Endodermal cell (in vitro differentiated cells): ENCODE measurements around the gene FAM167B. TPM values are rescaled to one million over a fixed set of nuclear protein-coding genes. Genes with fewer than 3 reads are reported as not detected.

Experiments used
- DNase-seq: peaks from one replicate; pipeline ENCODE4 v3.0.0-alpha.2; 2017
- H3K27ac ChIP-seq: 2 replicates; pipeline ENCODE4 v1.5.1; 2013; ENCODE audit warnings: mild to moderate bottlenecking, low read depth, low read length, moderate library complexity
- H3K27me3 ChIP-seq: 2 replicates; pipeline ENCODE4 v1.6.1; 2013; ENCODE audit warnings: mild to moderate bottlenecking, low read length, moderate library complexity; ENCODE audit not compliant: insufficient read depth, control insufficient read depth, poor library complexity, severe bottlenecking
- H3K36me3 ChIP-seq: 2 replicates; pipeline ENCODE4 v1.7.0; 2013; ENCODE audit warnings: mild to moderate bottlenecking, low read length, moderate library complexity; ENCODE audit not compliant: control insufficient read depth, insufficient read depth
- H3K4me1 ChIP-seq: one replicate; pipeline ENCODE4 v1.7.0; 2013; ENCODE audit warnings: low read length; ENCODE audit not compliant: control insufficient read depth, insufficient read depth
- H3K4me3 ChIP-seq: 2 replicates; pipeline ENCODE4 v1.5.1; 2013; ENCODE audit warnings: mild to moderate bottlenecking, low read length, moderate library complexity
- H3K9ac ChIP-seq: 2 replicates; pipeline ENCODE4 v1.6.1; 2013; ENCODE audit warnings: mild to moderate bottlenecking, low read length, moderate library complexity; ENCODE audit not compliant: poor library complexity, severe bottlenecking; ENCODE audit errors: extremely low read depth
- H3K9me3 ChIP-seq: 2 replicates; pipeline ENCODE4 v1.6.1; 2013; ENCODE audit warnings: mild to moderate bottlenecking, low read length, moderate library complexity; ENCODE audit not compliant: control insufficient read depth
- H3K27ac Mint-ChIP-seq: 2 replicates; pipeline ENCODE4 v1.8.0; 2020; ENCODE audit warnings: mixed read lengths
- H3K27me3 Mint-ChIP-seq: 2 replicates; pipeline ENCODE4 v1.8.0; 2021; ENCODE audit warnings: mild to moderate bottlenecking, mixed read lengths; ENCODE audit not compliant: insufficient read depth
- H3K36me3 Mint-ChIP-seq: 2 replicates; pipeline ENCODE4 v1.8.0; 2020; ENCODE audit warnings: low read depth, mixed read lengths
- H3K4me1 Mint-ChIP-seq: 2 replicates; pipeline ENCODE4 v1.8.0; 2020; ENCODE audit warnings: mixed read lengths
- H3K4me3 Mint-ChIP-seq: 2 replicates; pipeline ENCODE4 v1.8.0; 2020; ENCODE audit warnings: mild to moderate bottlenecking, moderate library complexity, mixed read lengths
- H3K9me3 Mint-ChIP-seq: 2 replicates; pipeline ENCODE4 v1.8.0; 2020; ENCODE audit warnings: mild to moderate bottlenecking, mixed read lengths
- WGBS, 2 experiments: methylation state at CpG; one replicate each; pipeline versions ENCODE4 v1.1.5 to v1.1.7; 2013; ENCODE audit warnings: missing lambda C conversion rate in 2 of 2, mixed read lengths in 1 of 2; ENCODE audit not compliant: insufficient coverage in 1 of 2, insufficient read length in 1 of 2; 5-methylcytosine and 5-hydroxymethylcytosine counted together
- total RNA-seq, 2 donors: library from RNA; stranded (reverse); fragmentation: NEBNext Ultra II Directional in 1 of 2; extraction: Animal tissue kit (Norgen Biotek cat#: 25700) in 1 of 2; gene quantifications; 2 replicates in 1 of 2; 3 replicates in 1 of 2; pipeline ENCODE4 v1.2.1, GENCODE V29; 2021
- TF ChIP-seq, protein P1 (sequence below): fragments of 200-600 bp; sonication (generic); conservative IDR thresholded peaks from 2 replicates; pipeline ENCODE4 v1.5.0; 2021; ENCODE audit warnings: antibody characterized with exemption, mild to moderate bottlenecking

The FAM167B gene
- total RNA-seq, 2 donors from 2014 or later: 1.1 to 2.9 TPM

DNA sequence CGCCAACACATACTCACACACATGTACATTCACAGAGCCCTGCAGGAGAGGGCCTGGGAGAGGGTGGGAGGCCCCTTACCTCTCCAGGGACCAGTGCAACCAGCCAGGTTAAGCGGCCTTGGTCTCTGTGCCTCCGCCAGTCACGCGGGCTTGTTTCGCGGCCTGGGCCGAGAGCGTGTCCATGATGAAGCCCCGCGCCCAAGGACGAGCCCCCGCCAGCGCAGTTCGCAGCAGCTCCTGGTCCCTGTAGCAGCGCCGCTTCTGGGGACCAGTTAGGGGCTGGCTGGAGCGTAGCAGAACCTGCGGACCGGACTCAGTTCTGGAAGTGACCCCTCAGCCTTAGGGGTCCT lies 7.3 kb upstream of the FAM167B start:
- Histone ChIP-seq H3K36me3 (no peaks in the 10 kb centered on the region), H3K9ac (peak overlapping the region; percentile 53), H3K4me3 (peak overlapping the region; percentile 93), H3K4me1 (no peaks in the 10 kb centered on the region), H3K27ac (peak overlapping the region; percentile 53), H3K9me3 (no peaks in the 10 kb centered on the region), H3K27me3 (no peaks in the 10 kb centered on the region)
- Mint-ChIP-seq H3K4me1 (peaks cover 12% of the 10 kb centered on the region), H3K9me3 (no peaks in the 10 kb centered on the region), H3K27me3 (peaks cover 19% of the 10 kb centered on the region), H3K27ac (peak overlapping the region; percentile 55), H3K36me3 (peaks cover 3% of the 10 kb centered on the region), H3K4me3 (peak overlapping the region; percentile 72)
- 9 to 12% methylated on average over 11 to 20 of the region's 20 CpGs for WGBS, 2 experiments
- DNase-seq: no peak
- TF ChIP-seq, protein P1, sequence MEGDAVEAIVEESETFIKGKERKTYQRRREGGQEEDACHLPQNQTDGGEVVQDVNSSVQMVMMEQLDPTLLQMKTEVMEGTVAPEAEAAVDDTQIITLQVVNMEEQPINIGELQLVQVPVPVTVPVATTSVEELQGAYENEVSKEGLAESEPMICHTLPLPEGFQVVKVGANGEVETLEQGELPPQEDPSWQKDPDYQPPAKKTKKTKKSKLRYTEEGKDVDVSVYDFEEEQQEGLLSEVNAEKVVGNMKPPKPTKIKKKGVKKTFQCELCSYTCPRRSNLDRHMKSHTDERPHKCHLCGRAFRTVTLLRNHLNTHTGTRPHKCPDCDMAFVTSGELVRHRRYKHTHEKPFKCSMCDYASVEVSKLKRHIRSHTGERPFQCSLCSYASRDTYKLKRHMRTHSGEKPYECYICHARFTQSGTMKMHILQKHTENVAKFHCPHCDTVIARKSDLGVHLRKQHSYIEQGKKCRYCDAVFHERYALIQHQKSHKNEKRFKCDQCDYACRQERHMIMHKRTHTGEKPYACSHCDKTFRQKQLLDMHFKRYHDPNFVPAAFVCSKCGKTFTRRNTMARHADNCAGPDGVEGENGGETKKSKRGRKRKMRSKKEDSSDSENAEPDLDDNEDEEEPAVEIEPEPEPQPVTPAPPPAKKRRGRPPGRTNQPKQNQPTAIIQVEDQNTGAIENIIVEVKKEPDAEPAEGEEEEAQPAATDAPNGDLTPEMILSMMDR: no peak

DNA sequence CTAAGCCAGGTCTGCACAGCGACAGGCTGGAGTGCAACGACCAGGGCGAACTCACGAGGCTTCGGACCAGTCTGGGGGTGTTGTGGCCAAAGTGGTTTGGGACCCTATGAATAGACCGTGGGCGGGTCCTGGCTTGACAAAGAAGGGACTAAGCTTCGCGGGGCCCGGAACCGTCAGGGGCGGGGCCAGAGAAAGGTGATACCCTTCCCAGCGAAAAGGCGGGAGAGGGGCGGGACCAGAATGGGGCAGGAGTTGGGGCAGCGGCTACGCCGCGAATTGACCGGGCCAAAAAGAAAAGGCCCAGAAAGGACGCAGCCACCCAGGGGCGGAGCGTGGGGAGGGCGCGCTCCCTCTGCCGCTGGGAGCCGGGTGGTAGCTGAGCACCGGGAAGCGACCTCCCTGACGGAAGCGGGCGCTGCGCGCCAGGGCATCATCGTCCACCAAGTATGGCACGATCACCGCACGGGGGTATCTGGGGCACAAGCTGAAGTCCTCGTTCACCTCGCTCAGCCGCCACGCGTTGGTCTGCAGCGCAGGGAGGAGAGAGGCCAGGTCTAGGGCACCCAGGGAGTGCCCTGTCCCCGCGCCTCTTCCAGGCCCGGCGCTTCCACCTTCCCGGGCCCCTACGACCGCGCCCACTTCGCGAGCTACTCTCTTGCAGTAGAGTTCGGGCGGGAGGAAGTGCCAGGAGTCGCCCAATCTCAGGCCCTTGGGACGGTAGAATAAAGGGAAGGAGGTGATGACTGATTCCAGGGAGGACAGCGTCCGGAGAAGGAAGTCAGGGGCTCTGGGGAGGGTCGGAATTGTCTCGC lies 6.7 kb upstream of the FAM167B start:
- Histone ChIP-seq H3K9me3 (no peaks in the 10 kb centered on the region), H3K36me3 (no peaks in the 10 kb centered on the region), H3K27me3 (no peaks in the 10 kb centered on the region), H3K27ac (peak overlapping the region; percentile 53), H3K9ac (peak overlapping the region; percentile 53), H3K4me1 (no peaks in the 10 kb centered on the region), H3K4me3 (peak overlapping the region; percentile 93)
- peak overlapping the region; percentile 80 for H3K27ac Mint-ChIP-seq
- TF ChIP-seq, protein P1: peak; percentile 45
- H3K36me3 Mint-ChIP-seq: peaks cover 3% of the 10 kb centered on the region
- peaks cover 12% of the 10 kb centered on the region for H3K4me1 Mint-ChIP-seq
- no peaks in the 10 kb centered on the region for H3K9me3 Mint-ChIP-seq
- peak; percentile 97 for DNase-seq
- H3K4me3 Mint-ChIP-seq: peak overlapping the region; percentile 72
- peaks cover 19% of the 10 kb centered on the region for H3K27me3 Mint-ChIP-seq
- WGBS, 2 experiments: 0 to 2% methylated on average over 25 to 62 of the region's 62 CpGs

- Mint-ChIP-seq H3K27ac (peak overlapping the region; percentile 80), H3K9me3 (no peaks in the 10 kb centered on the region), H3K27me3 (peaks cover 19% of the 10 kb centered on the region), H3K4me1 (peaks cover 12% of the 10 kb centered on the region), H3K36me3 (peaks cover under 1% of the 10 kb centered on the region), H3K4me3 (peak overlapping the region; percentile 72)
- DNase-seq: peak; percentile 87
- H3K4me1 ChIP-seq: no peaks in the 10 kb centered on the region
- peak overlapping the region; percentile 93 for H3K4me3 ChIP-seq
- TF ChIP-seq, protein P1: no peak
- H3K36me3 ChIP-seq: no peaks in the 10 kb centered on the region
- H3K27me3 ChIP-seq: no peaks in the 10 kb centered on the region
- H3K9ac ChIP-seq: peak overlapping the region; percentile 53
- H3K27ac ChIP-seq: no peak overlapping the region
- H3K9me3 ChIP-seq: no peaks in the 10 kb centered on the region
- 2% methylated on average over 26 to 55 of the region's 55 CpGs for WGBS, 2 experiments
Observed at GRCh38 chr1:32241001-32241763, 5.8 kb upstream of the FAM167B start.
